Naive thymus-derived CD8-positive, alpha-beta T cell (primary cell): Measurements from ENCODE around the gene CDH23. TPM values are rescaled to one million over a fixed set of nuclear protein-coding genes. Genes with fewer than 3 reads are reported as not detected.

Experiments
- ATAC-seq, 2 donors: fragments of 150-1000 bp; cut with Tn5 transposase in 1 of 2; sonication (Bioruptor Pico), chemical (Tn5 transposase) in 1 of 2; 1 replicate in 1 of 2; 2 replicates in 1 of 2; pipeline ENCODE4 v1.10.0; 2021; ENCODE audit warnings: mild to moderate bottlenecking in 2 of 2, moderate library complexity in 2 of 2
- POLR2A ChIA-PET: fragments of 350-600 bp; sonication (Branson Sonifier 250); formaldehyde crosslinking; loops from one replicate; lab custom pipeline; 2021; ENCODE audit warnings: antibody characterized with exemption; lab: Charles Lee
- DNase-seq, 10 donors: peaks; one replicate each; pipeline versions ENCODE4 v3.0.0 to v3.0.0-alpha.2; 2020 to 2022
- H3K27ac Mint-ChIP-seq, 10 donors: one replicate each; pipeline ENCODE4 v1.8.0; 2020 to 2022; ENCODE audit warnings: mild to moderate bottlenecking in 10 of 10, mixed read lengths in 10 of 10, moderate library complexity in 4 of 10, inconsistent platforms in 1 of 10
- H3K27me3 Mint-ChIP-seq, 5 donors: one replicate each; pipeline ENCODE4 v1.8.0; 2021 to 2022; ENCODE audit warnings: mixed read lengths in 5 of 5
- H3K36me3 Mint-ChIP-seq, 3 donors: one replicate each; pipeline ENCODE4 v1.8.0; 2020 to 2022; ENCODE audit warnings: mixed read lengths in 3 of 3, mild to moderate bottlenecking in 2 of 3, inconsistent platforms in 1 of 3
- H3K4me1 Mint-ChIP-seq, 4 donors: one replicate each; pipeline ENCODE4 v1.8.0; 2021 to 2022; ENCODE audit warnings: mixed read lengths in 4 of 4
- H3K4me3 Mint-ChIP-seq, 10 donors: one replicate each; pipeline ENCODE4 v1.8.0; 2020 to 2022; ENCODE audit warnings: mild to moderate bottlenecking in 10 of 10, mixed read lengths in 10 of 10, moderate library complexity in 6 of 10, inconsistent platforms in 1 of 10
- H3K9me3 Mint-ChIP-seq, 9 donors: one replicate each; pipeline ENCODE4 v1.8.0; 2020 to 2022; ENCODE audit warnings: mixed read lengths in 9 of 9, mild to moderate bottlenecking in 3 of 9, inconsistent platforms in 1 of 9, moderate library complexity in 1 of 9
- polyA plus RNA-seq, 3 donors: library from polyadenylated mRNA; unstranded; fragments of 300-500 nt; fragmentation: Illumina TruSeq; gene quantifications; one replicate each; pipeline ENCODE4 v1.2.3, GENCODE V29; 2021
- total RNA-seq, 8 experiments: library from RNA in 2 of 8; stranded (reverse) in 2 of 8; gene quantifications; one replicate each; pipeline ENCODE4 v1.2.3 and lab custom pipeline; 2021 to 2026

CDH23 gene
- total and polyA plus RNA-seq, 5 experiments from 2014 or later: 0.82 to 10.2 (median 3.8) TPM

DNA sequence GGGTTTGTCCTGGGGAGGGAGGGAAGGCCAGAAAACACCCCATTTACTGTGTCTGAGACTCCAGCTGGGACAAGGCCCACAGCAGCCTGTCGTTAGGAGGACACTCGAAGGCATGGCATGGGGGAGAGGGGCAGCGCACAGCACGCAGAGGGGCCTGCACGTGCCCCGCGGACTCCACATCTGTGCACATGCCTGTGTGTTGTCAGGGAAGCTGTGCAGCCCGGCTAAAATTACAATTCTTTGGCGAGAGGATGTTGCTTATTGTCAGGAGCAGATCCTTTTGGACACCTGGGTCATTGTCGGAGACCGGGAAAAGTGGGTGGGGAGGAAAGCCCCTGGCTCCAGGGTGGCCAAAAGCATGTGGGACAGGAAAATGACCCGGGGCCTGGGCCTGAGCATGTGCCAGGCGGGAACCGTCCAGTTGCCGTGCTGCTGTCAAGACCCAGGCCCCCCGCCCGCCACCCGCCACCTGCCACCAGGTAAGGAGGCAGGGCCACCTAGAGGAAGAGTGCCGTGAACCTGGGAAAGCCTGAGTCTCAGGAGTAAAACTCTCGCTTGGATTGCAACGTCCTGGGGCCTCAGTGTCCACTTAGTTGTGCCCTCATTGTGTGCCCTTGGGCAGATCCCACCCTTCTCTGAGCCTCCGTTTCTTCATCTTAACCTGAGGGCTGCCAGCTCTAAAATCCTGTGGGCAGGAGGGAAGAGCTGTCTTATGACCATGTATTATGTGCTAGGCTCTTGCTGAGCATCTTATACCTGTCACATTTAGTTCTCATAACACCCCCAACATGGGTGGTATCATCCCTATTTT is 369.4 kb downstream of the CDH23 start:
- Mint-ChIP-seq H3K4me3 (peak overlapping the region; percentile 68 to 88 (median 79)), H3K27me3 (no peaks in the 10 kb centered on the region), H3K4me1 (peaks cover 46 to 95% (median 94%) of the 10 kb centered on the region in 4 donors), H3K9me3 (no peaks in the 10 kb centered on the region), H3K27ac (peak overlapping the region; percentile 91 to 98 (median 95)), H3K36me3 (peaks cover 0 to 75% (median 18%) of the 10 kb centered on the region in 3 donors)
- no peak for ATAC-seq
- DNase-seq: no peak
- POLR2A ChIA-PET: interaction anchor here (1.2 to 25.4 kb wide), 4 partner anchors 10 to 65 kb away, joined by 6 to 1679 read pairs (median 101); partner anchors contain the start of gene C10orf105

GRCh38 chr10:71766717-71767419 is 370.1 kb downstream of the CDH23 start:
- no peak for DNase-seq
- no peaks in the 10 kb centered on the region for H3K27me3 Mint-ChIP-seq
- peak overlapping the region; percentile 68 to 88 (median 79) for H3K4me3 Mint-ChIP-seq
- no peak for ATAC-seq
- H3K4me1 Mint-ChIP-seq: peaks cover 45 to 96% (median 90%) of the 10 kb centered on the region in 4 donors
- H3K36me3 Mint-ChIP-seq: peaks cover 0 to 72% (median 18%) of the 10 kb centered on the region in 3 donors
- POLR2A ChIA-PET: interaction anchor here (1.2 to 25.4 kb wide), 4 partner anchors 9 to 66 kb away, joined by 6 to 1679 read pairs (median 101); partner anchors contain the start of gene C10orf105
- H3K9me3 Mint-ChIP-seq: no peaks in the 10 kb centered on the region
- peak overlapping the region; percentile 81 to 98 (median 95) for H3K27ac Mint-ChIP-seq

- peaks cover 45 to 96% (median 86%) of the 10 kb centered on the region in 4 donors for H3K4me1 Mint-ChIP-seq
- peak overlapping the region; percentile 91 to 98 (median 96) for H3K27ac Mint-ChIP-seq
- POLR2A ChIA-PET: interaction anchor here (0.5 to 25.4 kb wide), 6 partner anchors 9 to 103 kb away, joined by 3 to 1679 read pairs (median 58); partner anchors contain the start of gene C10orf105
- DNase-seq (no peak), ATAC-seq (no peak)
- peak overlapping the region; percentile 68 to 94 (median 84) for H3K4me3 Mint-ChIP-seq
- peaks cover 0 to 66% (median 20%) of the 10 kb centered on the region in 3 donors for H3K36me3 Mint-ChIP-seq
- H3K27me3 Mint-ChIP-seq: no peaks in the 10 kb centered on the region
- H3K9me3 Mint-ChIP-seq: no peaks in the 10 kb centered on the region
These were observed 370.8 kb downstream of the CDH23 start for GRCh38 chr10:71767420-71768035.

- Mint-ChIP-seq H3K4me3 (peak overlapping the region; percentile 82 to 99 (median 94)), H3K36me3 (peaks cover 0 to 53% (median 14%) of the 10 kb centered on the region in 3 donors), H3K27ac (peak overlapping the region; percentile 90 to 98 (median 95)), H3K4me1 (peaks cover 41 to 90% (median 74%) of the 10 kb centered on the region in 4 donors), H3K9me3 (no peaks in the 10 kb centered on the region), H3K27me3 (no peaks in the 10 kb centered on the region)
- no peak for DNase-seq
- POLR2A ChIA-PET: interaction anchor here (1.1 to 25.4 kb wide), 5 partner anchors 9 to 82 kb away, joined by 4 to 1679 read pairs (median 107); partner anchors contain the start of genes C10orf105 and PSAP
- peak in 1 of 2 donors; percentile 2 for ATAC-seq
These were observed 372.6 kb downstream of the CDH23 start for GRCh38 chr10:71769279-71769823.

GRCh38 chr10:71770255-71770654 is 373.5 kb downstream of the CDH23 start:
- POLR2A ChIA-PET: interaction anchor here (0.6 to 25.4 kb wide), 5 partner anchors 9 to 137 kb away, joined by 3 to 1679 read pairs (median 107); partner anchors contain the start of gene C10orf105
- no peaks in the 10 kb centered on the region for H3K27me3 Mint-ChIP-seq

DNA sequence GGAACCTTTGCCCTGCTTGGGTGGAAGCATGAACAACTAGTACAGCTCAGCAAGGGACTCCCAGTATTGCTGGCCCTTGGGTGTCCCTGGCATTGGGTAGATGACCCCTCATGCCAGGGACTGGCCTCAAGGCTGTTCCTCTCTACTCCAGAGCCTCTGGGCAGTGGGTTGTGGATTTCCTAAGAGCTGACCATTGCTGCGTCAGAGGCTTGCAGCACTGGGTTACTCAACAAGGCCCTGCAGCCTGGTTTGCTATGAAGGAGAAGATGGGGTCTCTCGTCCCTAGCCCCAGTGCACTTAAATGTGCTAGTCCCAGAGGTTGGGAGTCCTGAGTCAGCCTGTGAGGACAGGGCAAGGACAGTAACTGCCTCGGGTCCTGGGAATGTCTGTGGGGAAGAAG is 374.1 kb downstream of the CDH23 start:
- Mint-ChIP-seq H3K4me3 (peak overlapping the region; percentile 82 to 99 (median 94)), H3K27me3 (no peaks in the 10 kb centered on the region), H3K9me3 (no peaks in the 10 kb centered on the region), H3K36me3 (peaks cover 0 to 38% (median 14%) of the 10 kb centered on the region in 3 donors), H3K4me1 (peaks cover 36 to 90% (median 74%) of the 10 kb centered on the region in 4 donors), H3K27ac (peak overlapping the region; percentile 80 to 98 (median 95))
- POLR2A ChIA-PET: interaction anchor here (0.9 to 25.4 kb wide), 6 partner anchors 9 to 445 kb away, joined by 3 to 1679 read pairs (median 56); partner anchors contain the start of genes ANAPC16, ASCC1, C10orf105 and PSAP
- ATAC-seq: no peak
- no peak for DNase-seq

More at GRCh38 chr10:71770255-71770654, 373.5 kb downstream of the CDH23 start:
- no peak for ATAC-seq
- Mint-ChIP-seq H3K9me3 (no peaks in the 10 kb centered on the region), H3K4me3 (peak overlapping the region; percentile 82 to 99 (median 94)), H3K4me1 (peaks cover 36 to 90% (median 74%) of the 10 kb centered on the region in 4 donors), H3K27ac (peak overlapping the region; percentile 90 to 98 (median 95)), H3K36me3 (peaks cover 0 to 44% (median 14%) of the 10 kb centered on the region in 3 donors)
- DNase-seq: no peak

DNA sequence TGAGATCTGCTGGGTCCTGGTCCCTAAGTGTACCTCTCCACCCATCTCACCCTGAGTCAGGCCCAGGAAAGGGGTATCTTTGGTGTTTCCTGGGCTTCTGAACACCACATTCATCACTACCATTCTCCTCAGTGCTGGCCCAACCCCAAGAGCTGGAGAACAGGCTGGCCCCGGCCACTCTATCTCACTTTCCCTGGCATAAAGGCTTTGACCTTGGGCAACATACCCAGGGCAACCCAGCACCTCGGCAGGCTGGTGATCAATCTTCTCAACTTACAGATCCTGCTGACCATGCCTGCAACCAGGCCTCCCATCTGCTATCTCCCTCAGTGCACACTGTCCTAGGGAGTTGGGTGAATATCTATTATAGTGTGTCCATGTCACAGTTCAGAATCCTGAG is 374.5 kb downstream of the CDH23 start:
- Mint-ChIP-seq H3K4me1 (peaks cover 37 to 90% (median 74%) of the 10 kb centered on the region in 4 donors), H3K27ac (peak overlapping the region; percentile 80 to 98 (median 94)), H3K9me3 (no peaks in the 10 kb centered on the region), H3K36me3 (peaks cover 0 to 35% (median 14%) of the 10 kb centered on the region in 3 donors), H3K27me3 (no peaks in the 10 kb centered on the region), H3K4me3 (peak overlapping the region; percentile 82 to 99 (median 94))
- POLR2A ChIA-PET: interaction anchor here (0.9 to 25.4 kb wide), 7 partner anchors 10 to 445 kb away, joined by 3 to 1679 read pairs (median 13); partner anchors contain the start of genes ANAPC16, ASCC1, C10orf105 and PSAP
- ATAC-seq: no peak
- DNase-seq: no peak

GRCh38 chr10:71771821-71772617 is 375.3 kb downstream of the CDH23 start:
- peaks cover 34 to 90% (median 72%) of the 10 kb centered on the region in 4 donors for H3K4me1 Mint-ChIP-seq
- no peaks in the 10 kb centered on the region for H3K27me3 Mint-ChIP-seq
- POLR2A ChIA-PET: interaction anchor here (0.9 to 25.4 kb wide), 13 partner anchors 8 to 564 kb away, joined by 3 to 1679 read pairs (median 4); partner anchors contain the start of genes ANAPC16, ASCC1, C10orf105 and PSAP
- ATAC-seq (no peak), DNase-seq (peak in 1 of 10 donors; percentile 47)
- peak overlapping the region; percentile 82 to 99 (median 94) for H3K4me3 Mint-ChIP-seq
- peak overlapping the region; percentile 80 to 98 (median 94) for H3K27ac Mint-ChIP-seq
- H3K9me3 Mint-ChIP-seq: no peaks in the 10 kb centered on the region
- peaks cover 0 to 27% (median 12%) of the 10 kb centered on the region in 3 donors for H3K36me3 Mint-ChIP-seq

GRCh38 chr10:71772832-71773220 is 376.1 kb downstream of the CDH23 start:
- no peak for ATAC-seq
- Mint-ChIP-seq H3K9me3 (no peaks in the 10 kb centered on the region), H3K4me3 (peak overlapping the region; percentile 82 to 99 (median 94)), H3K27me3 (no peaks in the 10 kb centered on the region), H3K4me1 (peaks cover 33 to 87% (median 70%) of the 10 kb centered on the region in 4 donors), H3K36me3 (peaks cover 0 to 23% (median 9%) of the 10 kb centered on the region in 3 donors), H3K27ac (peak overlapping the region; percentile 80 to 98 (median 94))
- DNase-seq: no peak
- POLR2A ChIA-PET: interaction anchor here (0.6 to 25.4 kb wide), 17 partner anchors 9 to 563 kb away, joined by 3 to 1679 read pairs (median 4); partner anchors contain the start of genes C10orf105, PSAP and SLC29A3

DNA sequence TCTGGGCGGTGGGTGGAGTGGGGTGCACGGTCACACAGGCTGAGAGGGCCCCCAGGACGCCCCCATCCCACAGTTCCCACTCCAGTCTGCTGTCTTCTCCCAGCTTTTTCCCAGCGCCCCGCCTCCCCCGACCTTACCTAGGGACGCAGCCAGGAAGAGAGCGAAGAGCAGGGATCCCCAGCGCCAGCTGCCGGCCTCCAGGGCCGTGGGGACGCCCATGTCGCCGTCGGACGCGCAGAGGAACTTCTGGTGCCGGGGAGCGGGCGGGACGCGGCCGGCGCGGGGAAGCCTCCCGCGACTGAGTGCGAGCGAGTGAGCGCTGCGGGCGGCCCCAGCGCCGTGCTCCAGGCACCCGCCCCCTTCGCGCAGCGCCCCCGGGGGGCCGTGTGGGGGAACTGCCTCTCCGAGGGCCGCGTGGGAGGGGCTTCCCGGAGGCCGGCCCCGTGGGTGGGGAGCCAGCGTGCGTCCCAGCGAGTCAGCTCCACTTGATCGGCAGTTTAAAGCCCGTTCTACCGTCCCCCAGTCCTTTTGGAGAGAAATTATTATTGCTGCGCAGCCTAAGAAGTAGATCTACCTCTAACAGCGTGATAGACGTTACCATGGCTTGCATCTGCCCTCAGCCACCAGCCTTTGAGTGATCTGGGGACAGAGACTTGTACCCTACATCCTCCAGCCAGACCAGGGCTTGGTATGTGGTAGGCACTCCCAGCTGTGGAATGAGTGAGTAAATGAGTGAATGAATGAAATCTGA is 376.7 kb downstream of the CDH23 start, which contains the start of gene VSIR:
VSIR (minus strand) TSS at position 300 of the 751 bp plus-strand sequence; CDS start at position 219, 81 bp downstream.
- Mint-ChIP-seq H3K27ac (peak within 1 kb of the TSS; percentile 80 to 99 (median 95)), H3K4me1 (peaks cover 33 to 81% (median 64%) of the 10 kb centered on the region in 4 donors), H3K9me3 (no peaks in the 10 kb centered on the region), H3K4me3 (peak within 1 kb of the TSS; percentile 82 to 99 (median 94)), H3K36me3 (peaks cover 0 to 17% (median 9%) of the 10 kb centered on the region in 3 donors), H3K27me3 (no peaks in the 10 kb centered on the region)
- DNase-seq (peak; percentile 90 to 100 (median 96)), ATAC-seq (peak; percentile 74 to 84)
- POLR2A ChIA-PET: interaction anchor here (0.6 to 25.4 kb wide), 18 partner anchors 10 to 458 kb away, joined by 3 to 1679 read pairs (median 4); partner anchors contain the start of genes C10orf105, PSAP and SLC29A3
